ENCODE data around the gene TSHZ2.
"Not testable (repeated sequence)": the region's sequence is repeated elsewhere in the genome, so short reads cannot be mapped to it uniquely, and the experiment has no call there.

Gene TSHZ2

GRCh38 chr20:53296451-53297153 is 324.4 kb downstream of the TSHZ2 start:
- DNase-seq = no peak

- no peak for DNase-seq
Observed at GRCh38 chr20:53297154-53297529, 325.0 kb downstream of the TSHZ2 start.

- DNase-seq = no peak
Observed at GRCh38 chr20:53298260-53298659, 326.1 kb downstream of the TSHZ2 start.

- DNase-seq = peak; percentile 25
Observed at GRCh38 chr20:53298911-53299310, 326.8 kb downstream of the TSHZ2 start.

- no peak for DNase-seq
Observed at GRCh38 chr20:53299831-53300230, 327.7 kb downstream of the TSHZ2 start.

GRCh38 chr20:53301869-53302268 is 329.7 kb downstream of the TSHZ2 start:
- DNase-seq = no peak

GRCh38 chr20:53302695-53303412 is 330.7 kb downstream of the TSHZ2 start:
- no peak for DNase-seq

- no peak for DNase-seq
Observed at GRCh38 chr20:53303413-53303760, 331.2 kb downstream of the TSHZ2 start.

- DNase-seq = no peak
Observed at GRCh38 chr20:53304146-53304545, 332.0 kb downstream of the TSHZ2 start.

- DNase-seq = no peak
Observed at GRCh38 chr20:53306192-53306805, 334.1 kb downstream of the TSHZ2 start.

GRCh38 chr20:53307964-53308597 is 335.9 kb downstream of the TSHZ2 start:
- DNase-seq = no peak

- no peak for DNase-seq
Observed at GRCh38 chr20:53309515-53309914, 337.4 kb downstream of the TSHZ2 start.

- no peak for DNase-seq
Observed at GRCh38 chr20:53312957-53313356, 340.8 kb downstream of the TSHZ2 start.

GRCh38 chr20:53316206-53316937 is 344.2 kb downstream of the TSHZ2 start:
- DNase-seq = no peak

- DNase-seq = no peak
Observed at GRCh38 chr20:53319200-53319599, 347.0 kb downstream of the TSHZ2 start.

GRCh38 chr20:53319716-53320115 is 347.6 kb downstream of the TSHZ2 start:
- no peak for DNase-seq

GRCh38 chr20:53320701-53321100 is 348.5 kb downstream of the TSHZ2 start:
- no peak for DNase-seq

GRCh38 chr20:53321596-53321995 is 349.4 kb downstream of the TSHZ2 start:
- DNase-seq = no peak

GRCh38 chr20:53322651-53323050 is 350.5 kb downstream of the TSHZ2 start:
- no peak for DNase-seq

GRCh38 chr20:53323460-53323859 is 351.3 kb downstream of the TSHZ2 start:
- DNase-seq = not testable (repeated sequence)

- DNase-seq = no peak
Observed at GRCh38 chr20:53324816-53325215, 352.7 kb downstream of the TSHZ2 start.

GRCh38 chr20:53328961-53329360 is 356.8 kb downstream of the TSHZ2 start:
- DNase-seq = no peak

- DNase-seq = no peak
Observed at GRCh38 chr20:53329781-53330180, 357.6 kb downstream of the TSHZ2 start.
